ENCODE measurements around the gene NEDD4.

NEDD4 gene

GRCh38 chr15:55993111-55993803, at the start of gene NEDD4:
Gene NEDD4, minus strand, starts transcription at chr15:55993612. Its CDS starts 57 bp downstream, at chr15:55993555.
- Histone ChIP-seq H3K9me3 (replicated peaks in 1 of 11) (no peaks in the 10 kb centered on the region), H3K4me1 (peaks cover 22 to 34% (median 28%) of the 10 kb centered on the region in 10 experiments), H3K27me3 (no peaks in the 10 kb centered on the region), H4K20me1 (peaks cover 0 to 21% (median 0%) of the 10 kb centered on the region in 11 experiments; a peak in 6 of 22 replicates), H3K4me3 (peak within 1 kb of the TSS; percentile 74 to 97 (median 85)), H3K9ac (peak within 1 kb of the TSS; percentile 84 to 90 (median 86)), H3K36me3 (peaks cover 0 to 9% (median 0%) of the 10 kb centered on the region in 11 experiments; a peak in 1 of 22 replicates), H3K4me2 (peak within 1 kb of the TSS; percentile 82 to 92 (median 86)), H3K27ac (peak within 1 kb of the TSS; percentile 67 to 89 (median 85))
- TF ChIP-seq Cebpa-rat (IDR thresholded peaks at IDR 0.05), result no peak

- Histone ChIP-seq H3K9me3 (replicated peaks in 1 of 11) (peaks cover 0 to 18% (median 8%) of the 10 kb centered on the region in 11 experiments; a peak in 15 of 22 replicates), H3K36me3 (no peaks in the 10 kb centered on the region), H3K4me3 (no peak overlapping the region), H3K4me1 (peaks cover 12 to 19% (median 16%) of the 10 kb centered on the region in 10 experiments), H3K9ac (no peak overlapping the region), H4K20me1 (no peaks in the 10 kb centered on the region), H3K4me2 (peak overlapping the region; percentile 46 to 83 (median 65)), H3K27ac (peak overlapping the region in 5 of 11 experiments; percentile 15 to 56 (median 34); a peak in 5 of 22 replicates), H3K27me3 (no peaks in the 10 kb centered on the region)
- TF ChIP-seq Cebpa-rat (IDR thresholded peaks at IDR 0.05), result no peak
Observed at GRCh38 chr15:56042498-56042897, 49.1 kb upstream of the NEDD4 start.

GRCh38 chr15:56042031-56042430, 48.6 kb upstream of the NEDD4 start:
- Histone ChIP-seq H3K9ac (no peak overlapping the region), H3K4me3 (no peak overlapping the region), H3K36me3 (no peaks in the 10 kb centered on the region), H3K4me2 (no peak overlapping the region), H3K27me3 (no peaks in the 10 kb centered on the region), H3K27ac (no peak overlapping the region), H3K9me3 (replicated peaks in 1 of 11) (peaks cover 0 to 14% (median 8%) of the 10 kb centered on the region in 11 experiments; a peak in 15 of 22 replicates), H3K4me1 (peaks cover 12 to 19% (median 16%) of the 10 kb centered on the region in 10 experiments), H4K20me1 (no peaks in the 10 kb centered on the region)
- no peak for TF ChIP-seq Cebpa-rat (IDR thresholded peaks at IDR 0.05)

GRCh38 chr15:56040081-56041035, 46.9 kb upstream of the NEDD4 start:
- H3K27me3 ChIP-seq, result no peaks in the 10 kb centered on the region
- H3K36me3 ChIP-seq, result no peaks in the 10 kb centered on the region
- H3K27ac ChIP-seq, result no peak overlapping the region
- H3K4me3 ChIP-seq, result no peak overlapping the region
- H3K4me1 ChIP-seq, result peaks cover 12 to 19% (median 16%) of the 10 kb centered on the region in 10 experiments
- no peaks in the 10 kb centered on the region for H4K20me1 ChIP-seq
- no peak overlapping the region for H3K9ac ChIP-seq
- no peak overlapping the region for H3K4me2 ChIP-seq
- H3K9me3 ChIP-seq (replicated peaks in 1 of 11), result peaks cover 0 to 12% (median 7%) of the 10 kb centered on the region in 11 experiments; a peak in 13 of 22 replicates
- no peak for TF ChIP-seq Cebpa-rat (IDR thresholded peaks at IDR 0.05)

GRCh38 chr15:56038707-56039106, 45.3 kb upstream of the NEDD4 start:
- Histone ChIP-seq H3K4me3 (no peak overlapping the region), H3K27ac (no peak overlapping the region), H3K4me2 (no peak overlapping the region), H3K27me3 (no peaks in the 10 kb centered on the region), H4K20me1 (no peaks in the 10 kb centered on the region), H3K9ac (no peak overlapping the region), H3K4me1 (peaks cover 12 to 14% (median 14%) of the 10 kb centered on the region in 10 experiments), H3K9me3 (replicated peaks in 1 of 11) (peaks cover 0 to 5% (median 3%) of the 10 kb centered on the region in 11 experiments; a peak in 13 of 22 replicates), H3K36me3 (no peaks in the 10 kb centered on the region)
- no peak for TF ChIP-seq Cebpa-rat (IDR thresholded peaks at IDR 0.05)

- H3K27me3 ChIP-seq, result no peaks in the 10 kb centered on the region
- H3K4me1 ChIP-seq, result peaks cover 5 to 8% (median 7%) of the 10 kb centered on the region in 10 experiments
- no peaks in the 10 kb centered on the region for H3K36me3 ChIP-seq
- H3K4me3 ChIP-seq, result no peak overlapping the region
- no peaks in the 10 kb centered on the region; a peak in 1 of 22 replicates for H3K9me3 ChIP-seq (replicated peaks in 1 of 11)
- no peak for TF ChIP-seq Cebpa-rat (IDR thresholded peaks at IDR 0.05)
- no peak overlapping the region for H3K4me2 ChIP-seq
- H4K20me1 ChIP-seq, result no peaks in the 10 kb centered on the region
- H3K27ac ChIP-seq, result no peak overlapping the region
- H3K9ac ChIP-seq, result no peak overlapping the region
Observed at GRCh38 chr15:56038015-56038414, 44.6 kb upstream of the NEDD4 start.

GRCh38 chr15:56036546-56037067, 43.2 kb upstream of the NEDD4 start:
- Histone ChIP-seq H3K27ac (no peak overlapping the region), H3K36me3 (no peaks in the 10 kb centered on the region), H3K4me1 (no peaks in the 10 kb centered on the region; a peak in 1 of 20 replicates), H3K9me3 (replicated peaks in 1 of 11) (no peaks in the 10 kb centered on the region; a peak in 1 of 22 replicates), H3K9ac (no peak overlapping the region), H3K27me3 (no peaks in the 10 kb centered on the region), H4K20me1 (no peaks in the 10 kb centered on the region), H3K4me2 (no peak overlapping the region), H3K4me3 (no peak overlapping the region)
- no peak for TF ChIP-seq Cebpa-rat (IDR thresholded peaks at IDR 0.05)

- Histone ChIP-seq H3K4me2 (no peak overlapping the region), H4K20me1 (no peaks in the 10 kb centered on the region), H3K4me1 (no peaks in the 10 kb centered on the region; a peak in 1 of 20 replicates)
Observed at GRCh38 chr15:56035166-56035565, 41.8 kb upstream of the NEDD4 start.

GRCh38 chr15:56034514-56034913, 41.1 kb upstream of the NEDD4 start:
- Histone ChIP-seq H3K4me1 (no peaks in the 10 kb centered on the region; a peak in 1 of 20 replicates), H3K36me3 (no peaks in the 10 kb centered on the region), H3K9me3 (replicated peaks in 1 of 11) (no peaks in the 10 kb centered on the region; a peak in 1 of 22 replicates), H3K27me3 (no peaks in the 10 kb centered on the region), H3K4me3 (no peak overlapping the region), H4K20me1 (no peaks in the 10 kb centered on the region), H3K9ac (no peak overlapping the region), H3K27ac (no peak overlapping the region), H3K4me2 (no peak overlapping the region)
- TF ChIP-seq Cebpa-rat (IDR thresholded peaks at IDR 0.05), result no peak

More at GRCh38 chr15:56035166-56035565, 41.8 kb upstream of the NEDD4 start:
- Histone ChIP-seq H3K27me3 (no peaks in the 10 kb centered on the region), H3K27ac (no peak overlapping the region), H3K36me3 (no peaks in the 10 kb centered on the region), H3K4me3 (no peak overlapping the region), H3K9me3 (replicated peaks in 1 of 11) (no peaks in the 10 kb centered on the region; a peak in 1 of 22 replicates), H3K9ac (no peak overlapping the region)
- no peak for TF ChIP-seq Cebpa-rat (IDR thresholded peaks at IDR 0.05)

All from BLaER1 treated with 17β-estradiol and CSF1 and Interleukin-3, amounts not matched to agents 10 nM and 100 nM (cell line).